ENCODE results near the gene THAP7.
"Not testable (repeated sequence)": the region's sequence is repeated elsewhere in the genome, so short reads cannot be mapped to it uniquely, and the experiment has no call there.

The THAP7 gene

GRCh38 chr22:21001601-21002325 is at the start of gene THAP7:
Gene THAP7, minus strand, starts transcription at chr22:21002118. Its CDS starts 207 bp downstream, at chr22:21001911.
- peak; percentile 81 for FAIRE-seq

GRCh38 chr22:21051145-21051830 is 49.4 kb upstream of the THAP7 start:
- FAIRE-seq = no peak

- FAIRE-seq = not testable (repeated sequence)
Observed at GRCh38 chr22:21048965-21049364, 47.0 kb upstream of the THAP7 start.

GRCh38 chr22:21048448-21048847 is 46.5 kb upstream of the THAP7 start:
- not testable (repeated sequence) for FAIRE-seq

GRCh38 chr22:21047730-21048129 is 45.8 kb upstream of the THAP7 start:
- no peak for FAIRE-seq

GRCh38 chr22:21047035-21047661 is 45.2 kb upstream of the THAP7 start:
- FAIRE-seq = no peak

GRCh38 chr22:21045585-21046294 is 43.8 kb upstream of the THAP7 start, which contains the start of gene LRRC74B:
Gene LRRC74B, plus strand, starts transcription at chr22:21045946. Its CDS starts 41 bp downstream, at chr22:21045987.
- peak; percentile 70 for FAIRE-seq

GRCh38 chr22:21044931-21045584 is 43.1 kb upstream of the THAP7 start:
- FAIRE-seq = no peak

- FAIRE-seq = no peak
Observed at GRCh38 chr22:21043860-21044535, 42.1 kb upstream of the THAP7 start.

- no peak for FAIRE-seq
Observed at GRCh38 chr22:21042978-21043859, 41.3 kb upstream of the THAP7 start.

GRCh38 chr22:21041937-21042336 is 40.0 kb upstream of the THAP7 start:
- no peak for FAIRE-seq

GRCh38 chr22:21039158-21039557 is 37.2 kb upstream of the THAP7 start:
- FAIRE-seq = not testable (repeated sequence)

- no peak for FAIRE-seq
Observed at GRCh38 chr22:21038405-21038804, 36.5 kb upstream of the THAP7 start.

GRCh38 chr22:21034989-21035388 is 33.1 kb upstream of the THAP7 start:
- FAIRE-seq = no peak

- no peak for FAIRE-seq
Observed at GRCh38 chr22:21033895-21034294, 32.0 kb upstream of the THAP7 start.

GRCh38 chr22:21032868-21033688 is 31.2 kb upstream of the THAP7 start:
- no peak for FAIRE-seq

- no peak for FAIRE-seq
Observed at GRCh38 chr22:21032037-21032867, 30.3 kb upstream of the THAP7 start, which contains the start of gene SLC7A4. Gene SLC7A4, minus strand, starts transcription at chr22:21032561. Its CDS starts 749 bp downstream, at chr22:21031812.

- FAIRE-seq = no peak
Observed at GRCh38 chr22:21031545-21032036, 29.7 kb upstream of the THAP7 start.

All from endometrium (tissue), 2 donors.